GM21529 (cell line): ENCODE data around the gene TMEM131L.
A peak's percentile ranks its signal among the peaks of the same experiment; 100 is the strongest.

Experiments
- ATAC-seq: cut with Tn5 transposase; IDR thresholded peaks from one replicate; pipeline ENCODE4 v1.9.1; 2021; ENCODE audit not compliant: unreplicated experiment

TMEM131L gene

DNA sequence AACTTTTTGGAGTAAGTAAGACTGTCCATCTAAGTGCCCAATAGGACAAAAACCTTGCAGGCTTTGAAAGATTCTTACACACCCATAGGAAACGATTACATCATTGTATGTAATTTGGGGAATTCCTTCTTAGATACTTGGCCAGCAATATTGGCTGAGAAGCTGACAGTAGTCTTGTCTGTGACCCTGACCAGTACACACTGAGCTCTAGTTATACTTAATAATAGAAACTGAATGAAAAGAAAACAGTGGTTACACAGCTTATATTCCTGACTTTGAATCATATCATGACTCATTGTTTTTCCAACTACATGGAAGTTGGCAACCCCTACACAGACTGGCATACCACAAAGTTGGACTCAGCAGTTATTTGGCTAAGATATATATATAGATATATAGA, 210.8 kb downstream of the TMEM131L start:
- no peak for ATAC-seq

DNA sequence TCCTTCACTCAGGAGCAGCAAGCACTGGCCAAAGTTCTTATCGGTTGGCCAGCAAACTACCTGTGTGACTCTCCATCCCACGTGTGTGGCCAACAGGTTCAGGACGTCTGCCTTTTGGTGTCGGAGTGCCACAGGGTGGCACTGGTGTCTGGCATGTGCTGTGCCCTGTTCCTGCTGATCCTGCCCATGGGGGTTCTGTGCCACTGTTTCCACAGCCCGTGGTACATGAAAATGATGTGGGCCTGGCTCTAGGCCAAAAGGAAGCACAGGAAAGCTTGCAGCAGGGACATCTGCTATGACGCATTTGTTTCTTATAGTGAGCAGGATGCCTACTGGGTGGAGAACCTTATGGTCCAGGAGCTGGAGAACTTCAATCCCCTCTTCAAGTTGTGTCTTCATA, 213.3 kb downstream of the TMEM131L start:
- ATAC-seq: no peak

DNA sequence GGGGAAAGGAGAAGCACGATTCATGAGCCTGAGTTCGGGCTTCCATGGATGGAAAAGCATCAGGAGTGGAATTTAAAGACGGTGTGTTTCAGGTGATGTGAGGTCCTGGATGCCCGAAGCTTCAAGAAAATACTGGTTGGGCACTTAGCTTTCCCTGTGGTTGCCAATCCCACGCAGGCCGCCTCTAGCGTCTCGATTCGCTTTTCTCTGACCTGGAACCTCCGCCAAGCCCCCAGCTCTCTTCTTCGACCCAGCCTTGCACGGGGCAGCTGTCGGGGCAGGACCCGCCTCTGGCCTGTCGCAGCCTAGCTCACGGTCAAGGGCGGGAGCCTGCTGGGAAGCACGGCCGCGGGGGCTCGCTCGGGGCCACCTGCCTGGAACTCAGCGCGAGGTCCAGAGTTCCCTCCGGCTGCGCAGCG, 217.6 kb downstream of the TMEM131L start:
- ATAC-seq: no peak

GRCh38 chr4:153684182-153684970, 218.2 kb downstream of the TMEM131L start, which contains the start of gene TLR2:
TLR2 (plus strand) TSS chr4:153684280; CDS start chr4:153702908, 18,628 bp downstream.
- peak; percentile 96 for ATAC-seq

DNA sequence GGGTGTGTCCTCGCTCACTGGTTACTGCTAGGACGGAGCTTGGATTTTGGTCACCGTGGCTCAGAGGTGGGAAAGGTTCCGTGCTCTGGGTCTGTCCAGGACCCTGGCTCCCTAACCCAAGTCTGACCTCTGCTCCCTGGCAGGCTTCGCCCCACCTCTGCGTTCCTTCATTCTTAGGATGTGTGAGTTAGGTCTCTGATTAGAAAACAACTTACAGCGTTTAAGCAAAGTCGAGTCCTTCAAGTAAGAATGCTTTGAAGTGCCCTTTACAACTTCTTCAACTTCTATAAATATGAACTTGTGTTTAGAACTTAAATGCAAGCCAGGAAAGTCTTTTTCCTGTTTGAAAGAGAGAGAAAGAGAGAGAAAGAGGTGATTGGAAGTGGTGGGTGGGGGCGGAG, 218.8 kb downstream of the TMEM131L start:
- no peak for ATAC-seq
